Vagina (tissue), 2 donors: Measurements from ENCODE around the gene PAPOLB. TPM values are rescaled to one million over a fixed set of nuclear protein-coding genes. Genes with fewer than 3 reads are reported as not detected.

Experiments
- DNase-seq, 2 donors: peaks; one replicate each; pipeline ENCODE4 v3.0.0-alpha.2; 2017; ENCODE audit errors: extremely low spot score in 2 of 2
- H3K27ac ChIP-seq: fragments of 200-600 bp; sonication (generic); one replicate; pipeline ENCODE4 v1.5.1; 2019
- H3K27me3 ChIP-seq: fragments of 200-600 bp; sonication (generic); one replicate; pipeline ENCODE4 v1.5.1; 2019
- H3K36me3 ChIP-seq, 2 donors: fragments of 200-600 bp; sonication (generic); one replicate each; pipeline ENCODE4 v1.5.1; 2017 to 2019
- H3K4me1 ChIP-seq: fragments of 200-600 bp; sonication (generic); one replicate; pipeline ENCODE4 v1.5.1; 2019
- H3K4me3 ChIP-seq, 2 donors: fragments of 200-600 bp; sonication (generic); 1 replicate in 1 of 2; 2 replicates in 1 of 2; pipeline ENCODE4 v1.5.1; 2016 to 2019
- H3K9me3 ChIP-seq: fragments of 200-600 bp; sonication (generic); one replicate; pipeline ENCODE4 v1.5.1; 2019
- CTCF ChIP-seq, 3 experiments: fragments of 450-650 bp in 2 of 3; fragments of 200-600 bp in 1 of 3; sonication (generic) in 1 of 3; IDR thresholded peaks; one replicate each; pipeline ENCODE4 v1.5.1; 2017 to 2019; ENCODE audit warnings: antibody characterized with exemption in 3 of 3, mild to moderate bottlenecking in 2 of 3, moderate library complexity in 2 of 3
- POLR2A ChIP-seq, 2 donors: fragments of 450-650 bp; IDR thresholded peaks; one replicate each; pipeline ENCODE4 v1.6.1; 2017; ENCODE audit warnings: antibody characterized with exemption in 2 of 2, mild to moderate bottlenecking in 2 of 2, moderate library complexity in 2 of 2
- POLR2AphosphoS5 ChIP-seq, 2 donors: sonication (generic); formaldehyde crosslinking; IDR thresholded peaks; one replicate each; pipeline ENCODE4 v1.9.0; 2017; ENCODE audit warnings: antibody characterized with exemption in 2 of 2, mild to moderate bottlenecking in 2 of 2, low read depth in 1 of 2; ENCODE audit not compliant: insufficient read depth in 1 of 2
- intact Hi-C: fragments of 100-400 bp; cut with DNase I; formaldehyde crosslinking; loops from one replicate; pipeline ENCODE4 v1.15.1; 2023
- total RNA-seq: library from RNA; depleted of rRNA; stranded (reverse); fragments of >200 nt; gene quantifications from one replicate; pipeline ENCODE4 v1.2.3, GENCODE V29; 2016

PAPOLB gene
- total RNA-seq, 1 donor from 2014 or later: not detected

DNA sequence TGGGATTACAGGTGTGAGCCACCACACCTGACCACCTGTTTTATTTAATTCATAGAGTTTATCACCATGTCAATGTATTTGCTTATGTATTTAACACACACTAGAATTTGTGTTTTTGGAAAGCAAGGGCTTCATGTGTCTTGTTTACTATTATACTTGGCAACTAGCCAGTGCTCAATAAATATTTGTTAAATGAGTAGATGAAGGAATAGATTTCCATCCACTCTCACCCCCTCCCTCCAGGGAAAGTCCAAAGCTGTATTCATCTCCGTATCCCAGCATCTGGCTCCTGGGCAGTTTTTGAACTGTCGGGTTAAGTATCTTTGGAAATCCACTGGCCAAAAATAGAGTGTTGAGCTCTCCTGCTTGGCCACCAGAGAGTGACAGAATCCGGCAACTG is 26.3 kb upstream of the PAPOLB start:
- intact Hi-C loops: loop anchor here (10.0 kb wide), 1 partner anchor 63 kb away; no protein-coding TSS in a partner anchor
- Histone ChIP-seq H3K9me3 (no peaks in the 10 kb centered on the region), H3K27me3 (no peaks in the 10 kb centered on the region), H3K4me3 (no peak overlapping the region), H3K4me1 (peaks cover 1% of the 10 kb centered on the region), H3K27ac (no peak overlapping the region), H3K36me3 (no peaks in the 10 kb centered on the region)
- TF ChIP-seq CTCF (IDR thresholded peaks at IDR 0.05): no peak
- TF ChIP-seq POLR2A (IDR thresholded peaks at IDR 0.05): no peak
- TF ChIP-seq POLR2AphosphoS5 (IDR thresholded peaks at IDR 0.05; ENCODE audit: insufficient read depth in 1 of 2, low read depth in 1 of 2): no peak
- no peak for DNase-seq

DNA sequence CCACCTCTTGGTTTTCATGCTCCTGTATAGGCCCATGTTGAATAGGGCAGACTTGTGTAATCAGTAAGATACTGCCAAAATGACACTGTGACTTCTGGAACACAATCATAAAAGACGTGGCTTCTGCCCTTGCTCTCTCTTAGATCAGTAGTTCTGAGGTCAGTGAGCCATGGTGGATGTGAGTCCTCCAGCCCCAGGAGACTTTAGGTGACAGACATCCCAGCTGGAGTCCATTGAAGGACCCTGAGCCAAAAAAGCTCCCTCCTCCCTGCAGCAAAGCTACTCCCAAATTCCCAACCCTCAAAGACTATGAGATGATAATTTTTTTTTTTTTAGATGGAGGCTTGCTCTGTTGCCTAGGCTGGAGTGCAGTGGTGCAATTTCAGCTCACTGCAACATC is 24.8 kb upstream of the PAPOLB start:
- TF ChIP-seq CTCF (IDR thresholded peaks at IDR 0.05) (no peak), POLR2A (IDR thresholded peaks at IDR 0.05) (no peak), POLR2AphosphoS5 (IDR thresholded peaks at IDR 0.05; ENCODE audit: insufficient read depth in 1 of 2, low read depth in 1 of 2) (no peak)
- Histone ChIP-seq H3K36me3 (no peaks in the 10 kb centered on the region), H3K9me3 (no peaks in the 10 kb centered on the region), H3K4me3 (no peak overlapping the region), H3K27me3 (no peaks in the 10 kb centered on the region), H3K27ac (no peak overlapping the region), H3K4me1 (peaks cover 7% of the 10 kb centered on the region)
- no peak for DNase-seq
- intact Hi-C loops: loop anchor here (10.0 kb wide), 1 partner anchor 62 kb away; no protein-coding TSS in a partner anchor

- Histone ChIP-seq H3K36me3 (no peaks in the 10 kb centered on the region), H3K4me1 (peaks cover 7% of the 10 kb centered on the region), H3K27me3 (no peaks in the 10 kb centered on the region), H3K9me3 (no peaks in the 10 kb centered on the region), H3K27ac (no peak overlapping the region), H3K4me3 (no peak overlapping the region)
- no peak for TF ChIP-seq POLR2A (IDR thresholded peaks at IDR 0.05)
- no peak for TF ChIP-seq CTCF (IDR thresholded peaks at IDR 0.05)
- no peak for TF ChIP-seq POLR2AphosphoS5 (IDR thresholded peaks at IDR 0.05; ENCODE audit: insufficient read depth in 1 of 2, low read depth in 1 of 2)
- DNase-seq: no peak
- intact Hi-C loops: loop anchor here (10.0 kb wide), 1 partner anchor 61 kb away; no protein-coding TSS in a partner anchor
Measured at GRCh38 chr7:4885317-4885807, 23.5 kb upstream of the PAPOLB start.

- no peak overlapping the region for H3K27ac ChIP-seq
- DNase-seq: no peak
- H3K27me3 ChIP-seq: no peaks in the 10 kb centered on the region
- no peaks in the 10 kb centered on the region for H3K9me3 ChIP-seq
- H3K4me3 ChIP-seq: no peak overlapping the region
- peaks cover 14% of the 10 kb centered on the region for H3K4me1 ChIP-seq
- TF ChIP-seq POLR2A (IDR thresholded peaks at IDR 0.05) (no peak), CTCF (IDR thresholded peaks at IDR 0.05) (no peak), POLR2AphosphoS5 (IDR thresholded peaks at IDR 0.05; ENCODE audit: insufficient read depth in 1 of 2, low read depth in 1 of 2) (no peak)
- no peaks in the 10 kb centered on the region for H3K36me3 ChIP-seq
- intact Hi-C loops: loop anchor here (10.0 kb wide), 1 partner anchor 59 kb away; no protein-coding TSS in a partner anchor
Measured at GRCh38 chr7:4884164-4884563, 22.3 kb upstream of the PAPOLB start.

- H3K36me3 ChIP-seq: no peaks in the 10 kb centered on the region
- peak within 1 kb of the TSS; percentile 85 for H3K27ac ChIP-seq
- H3K27me3 ChIP-seq: no peaks in the 10 kb centered on the region
- DNase-seq: peak in 1 of 2 donors; percentile 92
- TF ChIP-seq CTCF (IDR thresholded peaks at IDR 0.05) (peak; percentile 23 to 82 (median 65)), POLR2A (IDR thresholded peaks at IDR 0.05) (no peak), POLR2AphosphoS5 (IDR thresholded peaks at IDR 0.05; ENCODE audit: insufficient read depth in 1 of 2, low read depth in 1 of 2) (no peak)
- peak within 1 kb of the TSS; percentile 57 to 81 for H3K4me3 ChIP-seq
- peaks cover 20% of the 10 kb centered on the region for H3K4me1 ChIP-seq
- no peaks in the 10 kb centered on the region for H3K9me3 ChIP-seq
- intact Hi-C loops: loop anchor here (2.0 to 10.0 kb wide), 2 partner anchors 59 to 85 kb away; no protein-coding TSS in a partner anchor
Measured at GRCh38 chr7:4883372-4884144, 21.7 kb upstream of the PAPOLB start, which contains the start of gene RADIL. RADIL (minus strand) TSS chr7:4883716; CDS start chr7:4878139, 5,577 bp downstream.
